ENCODE data around the gene SVOP.

- TF ChIP-seq, protein P1, sequence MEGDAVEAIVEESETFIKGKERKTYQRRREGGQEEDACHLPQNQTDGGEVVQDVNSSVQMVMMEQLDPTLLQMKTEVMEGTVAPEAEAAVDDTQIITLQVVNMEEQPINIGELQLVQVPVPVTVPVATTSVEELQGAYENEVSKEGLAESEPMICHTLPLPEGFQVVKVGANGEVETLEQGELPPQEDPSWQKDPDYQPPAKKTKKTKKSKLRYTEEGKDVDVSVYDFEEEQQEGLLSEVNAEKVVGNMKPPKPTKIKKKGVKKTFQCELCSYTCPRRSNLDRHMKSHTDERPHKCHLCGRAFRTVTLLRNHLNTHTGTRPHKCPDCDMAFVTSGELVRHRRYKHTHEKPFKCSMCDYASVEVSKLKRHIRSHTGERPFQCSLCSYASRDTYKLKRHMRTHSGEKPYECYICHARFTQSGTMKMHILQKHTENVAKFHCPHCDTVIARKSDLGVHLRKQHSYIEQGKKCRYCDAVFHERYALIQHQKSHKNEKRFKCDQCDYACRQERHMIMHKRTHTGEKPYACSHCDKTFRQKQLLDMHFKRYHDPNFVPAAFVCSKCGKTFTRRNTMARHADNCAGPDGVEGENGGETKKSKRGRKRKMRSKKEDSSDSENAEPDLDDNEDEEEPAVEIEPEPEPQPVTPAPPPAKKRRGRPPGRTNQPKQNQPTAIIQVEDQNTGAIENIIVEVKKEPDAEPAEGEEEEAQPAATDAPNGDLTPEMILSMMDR (IDR thresholded peaks at IDR 0.05), result no peak
- no peak for TF ChIP-seq POLR2A (IDR thresholded peaks at IDR 0.05)
Measured at GRCh38 chr12:108959748-108960655, 60.9 kb downstream of the SVOP start.
